GM18858 (cell line): Measurements from ENCODE around the gene SUMF1.

Source experiments
- ATAC-seq: cut with Tn5 transposase; IDR thresholded peaks from one replicate; pipeline ENCODE4 v1.9.1; 2021; ENCODE audit not compliant: unreplicated experiment

SUMF1 gene

DNA sequence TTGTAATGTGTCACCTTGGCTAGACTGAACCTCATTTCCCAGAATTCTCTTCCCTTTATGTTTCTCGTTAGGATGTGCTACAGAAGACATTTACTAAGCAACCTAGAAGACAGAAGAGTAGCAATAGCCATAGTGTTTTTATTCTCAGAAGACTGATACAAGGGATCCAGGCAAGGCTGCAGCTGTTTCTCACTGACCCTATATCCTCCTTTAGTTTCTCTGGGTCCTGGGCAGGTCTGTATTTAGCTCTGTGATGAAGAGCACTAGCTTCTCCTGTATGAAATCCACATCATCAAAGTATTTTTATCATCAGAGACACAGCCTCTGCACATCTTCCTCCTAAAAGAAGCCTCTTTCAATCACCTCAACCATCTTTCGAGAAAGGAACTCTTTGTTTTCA, 72.5 kb downstream of the SUMF1 start:
- ATAC-seq, result no peak

DNA sequence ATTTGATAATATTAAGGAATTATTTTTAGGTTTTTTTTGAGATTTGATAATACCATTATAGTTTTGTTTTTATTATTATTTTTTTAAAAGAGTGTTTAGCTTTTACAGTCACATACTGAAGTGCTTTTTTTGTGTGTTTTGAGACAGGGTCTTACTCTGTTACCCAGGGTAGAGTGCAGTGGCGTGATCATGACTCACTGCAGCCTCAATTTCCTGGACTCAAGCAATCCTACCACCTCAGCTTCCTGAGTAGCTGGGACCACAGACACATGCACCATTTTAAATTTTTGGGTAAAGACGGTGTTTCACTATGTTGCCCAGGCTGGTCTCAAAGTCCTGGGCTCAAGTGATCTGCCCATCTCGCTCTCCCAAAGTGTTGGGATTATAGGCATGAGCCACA, 73.0 kb downstream of the SUMF1 start:
- no peak for ATAC-seq

DNA sequence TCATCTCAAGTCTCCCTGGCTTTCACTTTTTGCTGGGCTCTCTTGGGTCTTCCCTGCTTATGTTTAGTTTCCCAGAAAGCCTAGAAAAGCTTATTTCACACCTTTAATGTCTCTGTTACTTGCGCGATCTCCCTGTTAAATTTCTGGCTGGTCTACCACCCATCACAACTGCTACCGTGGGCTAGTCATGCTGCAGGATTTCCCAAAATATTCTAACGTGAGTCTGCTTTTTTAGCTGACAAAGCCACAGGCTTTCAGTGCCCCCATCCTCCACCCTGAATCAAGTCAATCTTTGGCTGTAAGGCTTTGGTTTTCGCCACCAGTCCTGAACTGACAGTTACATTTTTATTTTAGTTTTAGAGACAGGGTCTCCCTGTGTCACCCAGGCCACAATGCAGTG, 74.1 kb downstream of the SUMF1 start:
- ATAC-seq, result no peak

DNA sequence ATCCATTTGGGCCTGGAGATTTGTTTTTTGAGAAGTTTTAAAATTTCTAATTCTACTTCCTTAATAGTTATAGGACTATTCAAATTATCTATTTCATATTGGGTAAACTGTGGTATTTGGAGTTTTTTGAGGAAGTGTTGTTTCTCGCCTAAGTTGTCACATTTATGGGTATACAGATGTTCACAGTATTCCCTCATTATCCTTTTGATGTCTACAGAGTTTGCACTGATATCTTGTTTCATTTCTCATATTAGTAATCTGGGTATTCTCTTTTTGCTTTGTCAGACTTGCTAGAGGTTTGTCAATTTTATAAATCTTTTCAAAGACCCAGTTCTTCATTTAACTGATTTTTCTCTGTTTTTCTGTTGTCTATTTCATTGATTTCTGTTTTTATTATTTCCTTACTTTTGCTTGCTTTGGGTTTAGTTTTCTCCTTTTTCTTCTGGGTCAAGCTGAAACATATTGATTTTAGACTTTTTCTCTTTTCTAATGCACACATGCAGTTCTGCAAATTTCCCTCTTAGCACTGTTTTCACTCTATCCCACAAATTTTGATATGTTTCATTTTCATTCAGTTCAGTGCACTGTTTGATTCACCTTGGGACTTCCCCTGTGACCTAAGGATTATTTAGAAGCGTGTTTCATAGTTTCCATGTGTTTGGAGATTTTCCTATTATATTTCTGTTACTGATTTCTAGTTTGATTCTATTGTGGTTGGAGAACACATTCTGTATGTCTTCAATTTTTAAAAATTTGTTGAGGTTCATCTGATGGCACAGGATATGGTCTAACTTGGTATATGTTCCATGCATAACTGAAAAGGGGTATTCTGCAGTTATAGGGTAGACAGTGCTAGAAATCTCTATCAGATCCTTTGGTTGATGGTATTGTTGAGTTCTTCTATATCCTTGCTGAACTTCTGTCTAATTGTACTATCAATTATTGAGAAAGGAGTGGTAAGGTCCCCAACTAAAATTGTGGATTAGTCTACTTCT, 79.6 kb downstream of the SUMF1 start:
- peak; percentile 96 for ATAC-seq

DNA sequence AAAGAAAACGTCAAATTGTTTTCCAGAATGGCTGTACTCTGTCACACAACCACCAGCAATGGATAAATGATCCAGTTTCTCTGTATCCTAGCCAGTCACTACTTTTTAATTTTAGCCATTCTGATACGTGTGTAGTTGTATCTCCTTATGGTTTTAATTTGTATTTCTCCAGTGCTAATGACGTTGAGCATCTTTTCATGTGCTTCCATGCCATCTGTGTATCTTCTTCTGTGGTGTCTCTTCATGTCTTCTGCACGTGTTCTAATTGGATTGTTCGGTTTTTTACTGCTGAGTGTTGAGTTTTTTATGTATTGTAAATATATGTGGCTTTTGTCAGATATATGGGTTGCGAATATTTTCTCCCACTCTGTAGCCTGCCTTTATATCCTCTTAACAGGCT, 81.9 kb downstream of the SUMF1 start:
- ATAC-seq, result no peak

DNA sequence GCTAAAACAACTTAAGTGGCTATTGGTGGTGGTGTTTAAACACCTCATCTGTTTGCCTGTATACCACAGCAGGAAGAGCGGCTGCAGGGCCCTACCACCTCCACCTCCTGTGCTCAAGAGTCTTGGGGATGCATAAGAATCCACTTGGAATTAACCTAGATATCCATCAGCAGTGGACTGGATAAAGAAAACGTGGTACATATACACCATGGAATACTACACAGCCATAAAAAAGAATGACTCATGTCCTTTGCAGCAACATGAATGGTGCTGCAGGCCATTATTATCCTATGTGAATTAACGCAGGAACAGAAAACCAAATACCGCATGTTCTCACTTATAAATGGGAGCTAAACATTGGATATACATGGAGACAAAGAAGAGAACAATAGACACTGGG, 87.1 kb downstream of the SUMF1 start:
- no peak for ATAC-seq

DNA sequence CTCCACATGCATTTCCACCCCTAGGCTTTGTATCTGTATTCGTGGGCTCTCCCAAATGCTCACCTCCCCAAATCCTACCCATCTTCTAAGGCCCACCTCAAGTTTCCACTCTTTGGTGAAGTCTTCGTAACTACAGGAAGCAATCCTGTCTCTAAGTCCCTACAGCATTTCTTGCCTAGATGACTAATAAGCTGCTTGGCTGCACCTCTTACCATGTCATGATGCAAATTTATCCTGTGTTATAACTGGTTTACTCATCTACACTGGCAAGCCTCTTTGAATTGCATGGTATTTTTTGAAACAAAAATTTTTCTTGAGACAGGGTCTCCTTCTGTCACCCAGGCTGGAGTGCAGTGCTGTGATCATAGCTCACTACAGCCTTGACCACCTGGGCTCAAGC, 90.6 kb downstream of the SUMF1 start:
- ATAC-seq, result no peak

DNA sequence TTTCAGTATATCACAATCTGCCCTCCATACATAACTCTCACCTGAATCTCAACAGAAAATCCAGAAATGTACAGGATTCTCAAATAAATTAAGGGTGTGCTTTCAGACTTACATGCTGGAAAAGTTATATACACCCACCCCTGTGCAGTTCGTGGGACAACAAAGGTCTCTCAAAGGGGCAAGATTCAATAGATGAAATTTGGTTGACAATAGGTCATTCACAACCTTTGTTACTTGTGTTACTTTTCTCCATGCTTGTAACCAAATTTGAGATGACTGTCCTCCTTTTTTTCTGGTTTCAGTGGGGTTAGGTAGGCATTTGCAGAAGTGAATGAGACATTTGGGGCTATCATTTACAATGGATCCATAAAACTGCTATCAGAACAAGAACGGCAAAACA, 91.2 kb downstream of the SUMF1 start:
- no peak for ATAC-seq

DNA sequence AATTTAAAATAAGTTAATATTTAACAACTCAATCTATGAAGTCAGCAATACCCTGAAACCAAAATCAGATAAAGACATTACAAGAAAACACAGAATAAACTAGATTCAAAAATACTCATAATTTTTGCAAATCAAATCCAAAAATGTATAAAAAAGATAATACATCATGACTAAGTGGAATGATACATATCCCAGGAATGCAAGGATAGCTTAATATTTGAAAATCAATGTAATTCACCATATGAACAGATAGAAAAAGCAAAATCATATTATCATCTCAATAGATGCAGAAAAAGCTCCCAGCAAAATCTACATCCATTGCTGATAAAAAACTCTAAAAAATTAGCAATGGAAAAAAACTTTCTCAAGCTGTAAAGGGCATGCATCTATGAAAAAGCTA, 93.4 kb downstream of the SUMF1 start:
- ATAC-seq, result no peak

DNA sequence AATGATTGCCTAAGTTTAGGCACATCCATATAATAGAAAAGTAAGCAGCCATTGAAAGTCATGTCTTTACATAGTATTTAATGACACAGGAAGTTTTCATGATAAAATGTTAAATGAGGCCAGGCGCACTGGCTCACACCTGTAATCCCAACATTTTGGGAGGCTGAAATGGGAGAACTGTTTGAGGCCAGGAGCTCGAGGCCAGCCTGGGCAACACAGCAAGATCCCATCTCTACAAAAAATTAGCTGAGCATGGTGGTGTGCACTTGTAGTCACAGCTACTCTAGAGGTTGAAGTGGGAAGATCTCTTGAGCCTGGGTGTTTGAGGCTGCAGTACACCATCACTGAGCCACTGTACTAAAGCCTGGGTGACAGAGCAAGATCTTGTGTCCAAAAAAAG, 104.5 kb downstream of the SUMF1 start:
- ATAC-seq, result no peak

DNA sequence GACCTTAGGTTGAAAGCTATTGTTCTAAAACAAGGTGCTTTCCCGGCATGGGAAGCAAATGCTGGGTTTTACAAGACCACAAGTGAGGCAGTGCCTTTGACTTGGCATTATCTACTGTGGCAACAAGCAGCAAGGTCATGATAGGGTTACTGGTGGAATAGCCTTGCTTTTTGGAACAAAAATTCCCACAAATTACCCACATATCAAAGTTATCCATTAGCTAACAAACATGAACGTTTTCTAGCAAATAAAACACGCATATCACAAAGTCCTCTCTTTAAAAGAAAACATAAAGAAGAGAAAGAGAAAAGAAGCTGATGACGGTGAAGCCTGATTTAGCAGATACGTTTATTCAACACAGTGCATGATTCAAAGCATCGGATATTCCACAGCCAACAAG, 106.3 kb downstream of the SUMF1 start:
- no peak for ATAC-seq

DNA sequence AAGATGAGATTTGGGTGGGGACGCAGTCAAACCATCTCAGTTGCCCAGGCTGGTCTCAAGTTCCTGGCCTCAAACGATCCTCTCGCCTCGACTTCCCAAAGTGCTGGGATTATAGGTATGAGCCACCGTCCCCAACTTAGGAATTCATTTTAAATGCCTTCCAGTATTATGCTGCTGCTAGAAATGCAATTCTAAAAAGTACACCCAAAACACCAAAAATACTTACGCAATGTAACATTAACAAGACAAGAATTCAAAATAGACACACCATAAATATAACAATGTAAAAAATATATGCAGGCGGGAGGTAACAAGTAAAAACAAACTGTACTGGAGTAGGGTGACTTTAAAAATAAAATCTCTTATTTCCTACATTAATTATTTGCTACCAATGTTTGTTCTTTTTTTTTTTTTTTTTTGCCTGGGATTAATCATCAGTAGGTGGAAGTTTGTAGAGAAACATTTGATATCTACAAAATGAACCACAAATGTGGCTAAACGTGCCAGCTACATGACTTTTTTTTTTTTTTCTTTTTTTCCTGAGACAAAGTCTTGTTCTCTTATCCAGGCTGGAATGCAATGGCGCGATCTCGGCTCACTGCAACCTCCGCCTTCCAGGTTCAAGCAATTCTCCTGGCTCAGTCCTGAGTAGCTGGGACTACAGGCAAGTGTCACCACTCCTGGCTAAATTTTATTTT, 107.1 kb downstream of the SUMF1 start:
- ATAC-seq, result no peak

DNA sequence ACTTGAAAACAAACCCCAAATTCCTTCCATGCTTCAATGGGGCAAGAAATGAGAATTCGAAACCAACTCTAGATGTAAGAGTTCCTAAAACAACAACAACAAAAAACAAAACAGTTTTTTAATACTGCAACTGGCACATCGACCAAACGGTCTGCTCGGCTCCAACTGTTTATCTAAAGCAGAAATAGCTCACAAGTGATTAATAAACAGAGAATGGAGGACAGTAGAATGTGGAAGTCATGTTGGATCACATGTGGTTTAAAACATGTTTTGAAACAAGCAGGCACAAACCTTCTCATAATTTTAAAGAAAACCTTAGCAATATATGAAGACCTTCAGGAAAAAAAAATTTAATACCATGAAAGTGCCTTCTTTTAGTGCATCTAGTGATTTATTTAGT, 108.8 kb downstream of the SUMF1 start:
- no peak for ATAC-seq

DNA sequence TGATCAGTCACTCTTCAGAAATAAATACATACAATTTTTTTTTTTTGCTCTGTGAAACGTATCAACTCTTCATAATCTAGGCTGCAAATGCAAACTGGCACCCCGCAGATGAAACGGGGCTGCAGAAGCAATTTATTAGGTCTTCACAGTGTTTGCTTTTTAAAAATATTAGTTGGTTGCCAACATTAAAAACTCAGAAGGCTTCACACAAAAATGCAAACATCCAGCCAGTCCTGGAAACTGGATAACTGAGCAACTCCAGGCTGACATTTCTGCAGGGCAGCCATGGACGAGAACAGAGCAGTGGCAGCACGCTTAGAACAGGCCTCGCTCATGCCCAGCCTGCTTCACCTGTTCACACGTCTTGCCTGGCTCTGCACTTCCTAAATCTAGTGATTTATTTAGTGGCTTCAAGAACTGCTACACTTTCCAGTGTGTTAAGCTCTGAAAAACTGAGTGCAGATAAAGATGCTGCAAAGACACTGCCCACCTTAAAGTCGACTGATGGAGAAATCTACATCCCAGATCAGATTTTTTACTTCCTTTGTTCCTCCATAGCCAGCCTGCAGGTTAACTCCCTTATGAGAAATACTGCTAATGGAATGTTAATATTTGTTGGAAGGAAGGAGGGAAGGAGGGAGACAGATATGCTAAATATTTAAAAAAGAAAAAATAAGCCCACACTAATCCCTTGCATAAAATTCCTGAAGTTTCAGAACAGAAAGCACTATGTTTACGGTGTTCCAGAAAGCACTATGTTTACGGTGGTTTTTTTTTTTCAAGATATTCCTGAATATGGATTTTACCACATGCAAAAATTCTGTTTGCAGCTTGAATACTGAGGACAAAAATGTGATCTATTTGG, 110.3 kb downstream of the SUMF1 start:
- no peak for ATAC-seq

DNA sequence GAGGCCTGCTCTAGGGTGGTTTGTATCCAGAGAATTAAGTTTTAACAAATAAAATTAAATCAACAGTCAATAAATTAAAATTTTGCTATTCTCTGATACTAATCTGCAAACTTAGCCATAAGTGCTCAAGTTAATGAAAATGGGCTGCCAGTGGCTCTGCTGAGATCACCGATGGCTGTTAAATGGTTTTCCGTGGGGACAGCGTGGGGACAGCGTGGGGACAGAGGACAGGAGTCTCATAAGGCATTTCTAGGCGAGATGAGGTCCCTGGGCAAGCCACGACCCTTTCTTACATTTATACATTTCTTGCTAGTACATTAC, 110.9 kb downstream of the SUMF1 start:
- ATAC-seq, result no peak

DNA sequence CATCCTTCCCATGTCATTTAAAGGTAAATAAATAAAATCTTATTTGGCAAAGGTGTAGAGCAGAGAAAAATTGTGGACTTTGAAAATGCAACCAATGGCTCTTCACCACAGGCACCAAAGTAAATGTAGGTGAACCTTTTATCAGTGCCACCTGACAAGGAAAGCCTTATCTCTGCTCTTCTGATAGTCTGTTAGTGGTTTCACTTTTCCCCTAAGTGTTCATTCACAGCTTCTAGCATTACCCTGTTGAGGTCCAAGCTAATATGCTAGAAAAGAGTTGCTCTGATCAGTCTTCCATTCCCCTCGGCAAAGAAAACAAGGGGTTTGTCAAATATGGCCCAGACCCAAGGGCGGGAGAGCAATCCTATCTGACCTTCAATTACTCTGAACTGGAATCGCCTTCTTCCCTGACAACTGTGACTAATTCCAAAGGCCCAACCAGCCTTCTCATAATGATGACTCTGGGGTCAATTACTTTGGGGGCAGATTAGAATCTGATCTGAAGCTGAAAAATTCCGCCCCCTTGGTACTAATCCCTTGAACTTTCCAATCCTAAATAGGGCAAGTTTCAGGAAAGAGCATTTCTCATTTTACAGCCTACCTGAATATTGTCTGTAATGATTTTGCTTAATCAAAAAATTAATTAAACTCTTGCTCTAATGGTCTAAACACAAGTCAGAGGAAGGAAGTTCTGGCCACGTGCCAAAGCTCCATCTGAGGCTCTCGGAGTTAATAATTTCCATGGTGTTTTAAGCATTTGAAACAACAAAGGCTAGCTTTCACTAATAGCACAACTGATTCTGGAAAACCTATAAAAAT, 111.5 kb downstream of the SUMF1 start:
- no peak for ATAC-seq

DNA sequence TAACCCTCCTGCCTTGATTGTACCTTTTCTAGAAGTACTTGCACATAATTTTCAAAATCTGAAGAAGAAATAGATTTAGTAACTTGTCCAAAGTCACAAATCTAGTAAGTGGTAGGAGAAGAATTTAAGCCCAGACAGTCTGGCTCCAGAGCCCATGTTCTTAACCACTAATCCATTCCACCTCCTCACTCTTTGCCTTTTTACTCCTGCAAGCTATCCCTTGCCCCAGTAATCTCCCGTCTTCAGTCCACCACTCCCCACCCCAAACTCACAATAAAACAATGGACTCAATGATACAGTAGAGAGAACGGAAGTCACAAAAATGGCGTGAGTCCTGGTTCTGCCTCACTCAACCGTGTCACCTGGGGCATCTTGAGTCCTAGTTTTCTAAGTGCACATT, 115.2 kb downstream of the SUMF1 start:
- ATAC-seq, result no peak

DNA sequence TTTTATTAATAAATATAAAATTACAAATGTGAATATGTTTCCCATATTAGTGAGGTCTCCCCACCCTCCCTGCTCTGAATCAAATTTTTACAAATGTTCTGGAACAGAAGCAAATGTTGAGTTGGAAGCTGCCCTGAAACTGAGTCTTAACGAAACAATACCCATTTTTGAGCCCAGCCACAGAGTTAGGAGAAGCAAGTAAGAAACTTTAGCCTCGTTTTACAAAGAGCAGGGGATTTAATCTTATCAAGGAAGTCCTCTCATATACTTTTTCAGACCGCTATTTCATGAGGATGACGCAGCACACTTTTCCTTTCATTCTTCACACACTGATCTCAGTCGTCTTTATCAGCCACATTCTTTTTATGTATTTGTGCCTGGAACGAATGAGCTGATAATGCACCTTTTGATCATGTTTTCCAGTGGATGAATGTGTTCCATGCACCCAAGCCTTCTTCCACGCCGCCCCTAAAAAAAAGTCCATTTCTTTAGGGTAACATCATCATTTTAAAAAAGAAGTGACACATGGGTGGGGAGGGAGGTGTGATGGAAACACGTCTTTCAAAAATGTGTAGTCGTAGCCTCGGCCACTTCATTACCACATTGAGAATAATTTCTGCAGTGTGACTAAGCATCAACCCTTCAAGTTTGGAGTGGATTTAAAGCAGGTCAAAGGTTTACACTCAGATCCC, 115.8 kb downstream of the SUMF1 start:
- ATAC-seq, result peak; percentile 38

DNA sequence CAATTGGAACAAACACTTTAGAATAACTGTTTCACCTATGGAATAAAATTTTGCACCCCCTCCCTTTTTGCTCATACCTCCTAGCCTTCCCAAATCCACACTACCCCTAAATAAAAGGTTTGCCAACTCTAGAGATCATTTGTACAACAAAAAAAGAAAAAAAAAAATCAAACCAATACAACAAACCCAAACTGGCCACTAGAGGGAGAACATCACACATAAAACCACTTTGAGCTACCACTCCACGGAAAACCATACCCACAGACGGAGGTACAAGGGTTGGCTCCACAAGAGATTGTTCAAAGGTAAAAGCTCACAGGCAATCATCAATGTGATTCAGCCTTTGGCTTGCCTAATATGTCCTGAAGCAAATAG, 116.3 kb downstream of the SUMF1 start:
- peak; percentile 76 for ATAC-seq

DNA sequence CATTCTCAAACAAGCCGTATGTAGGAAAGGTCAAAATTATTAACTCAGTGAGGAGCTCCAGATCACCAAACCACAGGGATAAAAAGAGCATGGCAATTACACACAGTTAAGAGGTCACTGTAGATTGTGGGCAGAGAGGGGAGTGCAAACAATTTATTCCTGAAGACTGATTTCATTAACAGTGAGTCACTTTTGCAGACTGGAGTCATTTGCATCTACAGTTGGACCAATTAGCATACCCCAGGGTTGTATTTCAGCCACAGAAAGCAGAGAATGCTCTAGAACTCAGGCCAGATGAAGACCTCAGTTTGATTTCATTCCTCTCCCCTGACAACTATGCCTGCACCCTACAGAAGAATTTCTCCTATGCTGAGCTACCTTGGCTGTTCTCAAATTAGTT, 123.8 kb downstream of the SUMF1 start:
- ATAC-seq, result no peak
